HL-60 (cell line): ENCODE measurements around the gene CREB3L4.
A peak's percentile ranks its signal among the peaks of the same experiment; 100 is the strongest.

Experiments
- DNase-seq, 2 experiments: peaks; one replicate each; pipeline ENCODE4 v3.0.0-alpha.2; 2010 to 2020; ENCODE audit warnings: low read depth in 1 of 2, low spot score in 1 of 2
- H3K27ac ChIP-seq: fragments of 250-450 bp; sonication (Bioruptor Pico); replicated peaks from 2 replicates; pipeline ENCODE4 v1.5.1; 2020; ENCODE audit warnings: mild to moderate bottlenecking, moderate library complexity
- H3K27me3 ChIP-seq: fragments of 250-450 bp; sonication (Bioruptor Pico); 2 replicates; pipeline ENCODE4 v1.5.1; 2021; ENCODE audit warnings: mild to moderate bottlenecking, moderate library complexity; ENCODE audit not compliant: insufficient read depth, poor library complexity, severe bottlenecking
- H3K4me3 ChIP-seq: replicated peaks from 2 replicates; pipeline ENCODE4 v1.5.1; 2011; ENCODE audit warnings: mild to moderate bottlenecking, control low read depth, low read length; ENCODE audit not compliant: insufficient read depth
- GABPA ChIP-seq: IDR thresholded peaks from 2 replicates; pipeline ENCODE4 v1.6.1; 2012; ENCODE audit warnings: low read depth
- POLR2AphosphoS5 ChIP-seq: IDR thresholded peaks from 2 replicates; pipeline ENCODE4 v1.6.1; 2012; ENCODE audit warnings: low read depth
- SPI1 ChIP-seq: IDR thresholded peaks from 2 replicates; pipeline ENCODE4 v1.6.1; 2012; ENCODE audit warnings: low read depth, mild to moderate bottlenecking, borderline replicate concordance
- TF ChIP-seq, protein P1 (sequence below): IDR thresholded peaks from one replicate; pipeline ENCODE4 v1.5.1; 2011; ENCODE audit warnings: low read length, control low read depth, inconsistent platforms; ENCODE audit not compliant: insufficient read depth
- TF ChIP-seq, protein P2 (sequence below): IDR thresholded peaks from 2 replicates; pipeline ENCODE4 v1.6.1; 2012; ENCODE audit warnings: low read depth; ENCODE audit not compliant: insufficient replicate concordance

CREB3L4 gene

DNA sequence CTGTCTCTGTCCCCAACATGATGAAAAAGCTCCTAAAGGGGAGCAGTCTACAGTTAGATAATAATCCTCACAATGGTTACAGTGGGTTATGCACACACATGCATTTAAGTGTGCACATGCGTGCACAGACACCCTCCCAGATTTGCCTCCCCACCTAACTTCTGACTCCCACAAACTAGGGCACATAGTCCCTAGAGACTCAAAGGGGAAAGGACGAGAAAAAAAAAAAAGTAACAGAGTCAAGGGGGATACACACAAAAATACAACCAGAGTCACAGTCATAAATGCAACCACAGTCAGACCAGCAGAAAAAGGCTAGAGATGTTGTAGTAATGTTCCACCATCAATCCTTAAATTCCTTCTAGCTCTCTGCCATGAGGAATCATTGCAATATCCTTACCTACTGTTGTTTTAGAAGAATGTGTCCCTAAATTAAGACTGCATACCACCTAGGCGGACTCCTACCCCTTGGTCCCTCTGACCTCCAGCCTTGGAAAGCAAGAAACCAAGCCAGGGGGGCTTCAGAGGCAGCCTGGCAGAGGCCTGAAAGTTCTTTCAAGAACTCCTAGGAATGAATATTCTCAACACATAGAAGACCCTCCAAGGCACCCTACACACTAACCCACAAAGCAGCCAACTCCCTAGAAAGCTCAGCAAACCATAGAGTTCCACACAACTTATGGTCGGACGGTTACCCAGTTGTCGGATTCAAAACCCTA is 10.5 kb upstream of the CREB3L4 start:
- peak overlapping the region; percentile 96 for H3K4me3 ChIP-seq
- H3K27ac ChIP-seq, result peak overlapping the region; percentile 88
- H3K27me3 ChIP-seq, result no peaks in the 10 kb centered on the region
- no peak for DNase-seq
- TF ChIP-seq, protein P1, sequence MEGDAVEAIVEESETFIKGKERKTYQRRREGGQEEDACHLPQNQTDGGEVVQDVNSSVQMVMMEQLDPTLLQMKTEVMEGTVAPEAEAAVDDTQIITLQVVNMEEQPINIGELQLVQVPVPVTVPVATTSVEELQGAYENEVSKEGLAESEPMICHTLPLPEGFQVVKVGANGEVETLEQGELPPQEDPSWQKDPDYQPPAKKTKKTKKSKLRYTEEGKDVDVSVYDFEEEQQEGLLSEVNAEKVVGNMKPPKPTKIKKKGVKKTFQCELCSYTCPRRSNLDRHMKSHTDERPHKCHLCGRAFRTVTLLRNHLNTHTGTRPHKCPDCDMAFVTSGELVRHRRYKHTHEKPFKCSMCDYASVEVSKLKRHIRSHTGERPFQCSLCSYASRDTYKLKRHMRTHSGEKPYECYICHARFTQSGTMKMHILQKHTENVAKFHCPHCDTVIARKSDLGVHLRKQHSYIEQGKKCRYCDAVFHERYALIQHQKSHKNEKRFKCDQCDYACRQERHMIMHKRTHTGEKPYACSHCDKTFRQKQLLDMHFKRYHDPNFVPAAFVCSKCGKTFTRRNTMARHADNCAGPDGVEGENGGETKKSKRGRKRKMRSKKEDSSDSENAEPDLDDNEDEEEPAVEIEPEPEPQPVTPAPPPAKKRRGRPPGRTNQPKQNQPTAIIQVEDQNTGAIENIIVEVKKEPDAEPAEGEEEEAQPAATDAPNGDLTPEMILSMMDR, result no peak
- TF ChIP-seq SPI1 (no peak), GABPA (no peak), POLR2AphosphoS5 (no peak)
- TF ChIP-seq, protein P2, sequence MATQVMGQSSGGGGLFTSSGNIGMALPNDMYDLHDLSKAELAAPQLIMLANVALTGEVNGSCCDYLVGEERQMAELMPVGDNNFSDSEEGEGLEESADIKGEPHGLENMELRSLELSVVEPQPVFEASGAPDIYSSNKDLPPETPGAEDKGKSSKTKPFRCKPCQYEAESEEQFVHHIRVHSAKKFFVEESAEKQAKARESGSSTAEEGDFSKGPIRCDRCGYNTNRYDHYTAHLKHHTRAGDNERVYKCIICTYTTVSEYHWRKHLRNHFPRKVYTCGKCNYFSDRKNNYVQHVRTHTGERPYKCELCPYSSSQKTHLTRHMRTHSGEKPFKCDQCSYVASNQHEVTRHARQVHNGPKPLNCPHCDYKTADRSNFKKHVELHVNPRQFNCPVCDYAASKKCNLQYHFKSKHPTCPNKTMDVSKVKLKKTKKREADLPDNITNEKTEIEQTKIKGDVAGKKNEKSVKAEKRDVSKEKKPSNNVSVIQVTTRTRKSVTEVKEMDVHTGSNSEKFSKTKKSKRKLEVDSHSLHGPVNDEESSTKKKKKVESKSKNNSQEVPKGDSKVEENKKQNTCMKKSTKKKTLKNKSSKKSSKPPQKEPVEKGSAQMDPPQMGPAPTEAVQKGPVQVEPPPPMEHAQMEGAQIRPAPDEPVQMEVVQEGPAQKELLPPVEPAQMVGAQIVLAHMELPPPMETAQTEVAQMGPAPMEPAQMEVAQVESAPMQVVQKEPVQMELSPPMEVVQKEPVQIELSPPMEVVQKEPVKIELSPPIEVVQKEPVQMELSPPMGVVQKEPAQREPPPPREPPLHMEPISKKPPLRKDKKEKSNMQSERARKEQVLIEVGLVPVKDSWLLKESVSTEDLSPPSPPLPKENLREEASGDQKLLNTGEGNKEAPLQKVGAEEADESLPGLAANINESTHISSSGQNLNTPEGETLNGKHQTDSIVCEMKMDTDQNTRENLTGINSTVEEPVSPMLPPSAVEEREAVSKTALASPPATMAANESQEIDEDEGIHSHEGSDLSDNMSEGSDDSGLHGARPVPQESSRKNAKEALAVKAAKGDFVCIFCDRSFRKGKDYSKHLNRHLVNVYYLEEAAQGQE, result no peak

DNA sequence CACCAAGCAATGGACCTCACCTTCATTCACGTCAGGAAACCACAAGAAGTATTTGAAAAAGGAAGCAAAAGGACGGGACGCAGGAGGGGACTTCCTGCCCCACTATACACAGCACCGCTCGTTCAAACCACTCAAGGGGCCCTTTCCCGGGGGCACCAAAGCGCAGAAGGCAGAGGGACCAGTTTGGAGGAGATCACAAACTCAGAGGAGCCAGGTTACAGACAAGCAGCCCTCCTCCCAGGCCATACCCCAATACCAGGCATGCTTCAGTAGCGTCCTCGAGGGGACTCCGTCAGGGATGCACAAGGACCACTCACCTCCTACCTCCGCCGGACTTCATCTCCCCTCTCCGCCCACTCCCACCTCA is 10.0 kb upstream of the CREB3L4 start:
- H3K27ac ChIP-seq, result peak overlapping the region; percentile 88
- DNase-seq, result peak in 1 of 2 experiments; percentile 42

DNA sequence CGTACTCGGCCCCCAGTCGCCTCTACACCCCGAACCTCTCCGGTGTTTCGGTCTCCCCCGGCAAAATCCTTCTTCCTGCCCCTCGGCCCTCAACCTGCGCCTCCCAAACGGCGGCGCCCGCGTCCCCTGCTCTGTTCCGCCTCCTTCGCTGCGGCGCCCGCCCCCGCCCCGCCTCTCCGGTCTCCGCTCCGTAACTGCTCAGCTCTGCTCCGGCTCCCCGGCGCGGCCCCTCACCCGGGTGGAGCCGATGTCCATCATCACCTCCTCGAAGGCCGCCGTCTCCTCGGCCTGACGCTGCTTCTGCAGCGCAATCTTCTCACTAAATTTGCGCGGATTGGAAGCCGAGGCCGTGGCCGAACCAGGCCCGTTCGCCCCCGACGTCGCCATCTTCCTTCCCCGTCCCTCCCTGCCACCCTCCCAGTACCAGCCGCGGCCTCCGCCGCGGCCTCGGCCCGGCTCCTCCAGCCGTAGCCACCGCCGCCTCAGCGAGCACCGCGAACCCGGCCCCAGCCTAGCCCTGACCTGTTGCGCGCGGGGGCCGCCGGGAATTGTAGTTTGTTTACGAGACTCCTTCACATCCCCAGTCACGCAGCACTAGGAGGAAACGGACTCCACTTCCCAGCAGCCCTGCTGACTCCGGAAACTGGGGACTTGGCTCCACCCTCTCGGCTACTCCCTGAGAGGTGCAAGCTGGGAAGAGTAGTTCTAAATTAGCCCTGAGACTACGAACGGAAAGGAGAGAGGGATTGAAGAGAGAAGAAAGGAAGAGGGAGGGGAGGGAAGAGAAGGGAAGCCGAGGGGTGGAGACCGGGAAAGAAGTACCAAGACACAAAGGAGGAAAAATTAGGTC is 9.4 kb upstream of the CREB3L4 start, which contains the start of gene CRTC2:
Gene CRTC2, minus strand, starts transcription at position 502 of the 850 bp plus-strand sequence. Its CDS starts 115 bp downstream, at position 387.
- H3K27me3 ChIP-seq, result no peaks in the 10 kb centered on the region
- DNase-seq, result peak; percentile 98 to 99
- TF ChIP-seq SPI1 (peak; percentile 45; the same call in 1 of the 2 replicates), POLR2AphosphoS5 (peak; percentile 50; the same call in 1 of the 2 replicates), GABPA (peak; percentile 88)
- TF ChIP-seq, protein P2, result no peak
- TF ChIP-seq, protein P1, result no peak
- H3K4me3 ChIP-seq, result peak within 1 kb of the TSS; percentile 96
- H3K27ac ChIP-seq, result peak within 1 kb of the TSS; percentile 88

More for the DNA sequence above, 10.0 kb upstream of the CREB3L4 start:
- H3K27me3 ChIP-seq, result no peaks in the 10 kb centered on the region
- no peak for TF ChIP-seq POLR2AphosphoS5
- no peak; the same call in 1 of the 2 replicates for TF ChIP-seq GABPA
- TF ChIP-seq, protein P1, result no peak
- TF ChIP-seq, protein P2, result no peak
- no peak for TF ChIP-seq SPI1
- H3K4me3 ChIP-seq, result peak overlapping the region; percentile 96
